ENCODE results near the gene CSN3.
"Not testable (repeated sequence)": the region's sequence is repeated elsewhere in the genome, so short reads cannot be mapped to it uniquely, and the experiment has no call there.

The CSN3 gene, protein sequence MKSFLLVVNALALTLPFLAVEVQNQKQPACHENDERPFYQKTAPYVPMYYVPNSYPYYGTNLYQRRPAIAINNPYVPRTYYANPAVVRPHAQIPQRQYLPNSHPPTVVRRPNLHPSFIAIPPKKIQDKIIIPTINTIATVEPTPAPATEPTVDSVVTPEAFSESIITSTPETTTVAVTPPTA

DNA sequence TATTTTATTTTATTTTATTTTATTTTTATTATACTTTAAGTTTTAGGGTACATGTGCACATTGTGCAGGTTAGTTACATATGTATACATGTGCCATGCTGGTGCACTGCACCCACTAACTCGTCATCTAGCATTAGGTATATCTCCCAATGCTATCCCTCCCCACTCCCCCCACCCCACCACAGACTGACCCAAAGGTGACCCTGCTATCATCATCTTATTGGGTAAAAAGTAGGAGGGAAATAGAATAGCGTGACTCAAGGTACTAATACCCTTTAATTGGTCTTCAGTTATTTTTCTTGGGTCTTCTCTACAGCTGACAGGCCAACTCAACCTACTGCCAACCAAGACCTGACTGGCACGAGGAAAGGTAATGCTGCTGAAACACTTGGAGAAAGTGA lies at the start of gene CSN3:
TSS of gene CSN3 (plus strand) at position 301 of the 400 bp plus-strand sequence. CDS start 2,223 bp downstream, outside the sequence.
- not testable (repeated sequence) for DNase-seq

DNA sequence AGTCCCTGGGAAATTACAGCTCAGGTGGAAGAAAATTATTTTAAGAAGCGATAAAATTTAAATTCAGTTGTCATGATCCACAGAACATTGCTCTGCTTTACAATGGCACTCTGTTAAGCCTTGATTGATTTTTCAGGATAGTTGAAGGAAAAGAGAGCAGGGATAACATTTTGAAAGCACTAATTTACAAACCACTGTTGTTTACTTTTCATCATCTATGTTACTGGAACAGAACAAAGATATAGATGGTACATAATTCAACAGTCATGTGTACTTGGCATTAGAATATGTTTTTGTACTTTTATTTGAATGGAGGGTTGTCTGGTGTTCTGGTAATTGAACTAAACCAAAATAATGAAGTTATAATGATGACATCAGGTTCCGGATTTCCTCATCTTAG lies 49.5 kb upstream of the CSN3 start:
- DNase-seq = no peak

DNA sequence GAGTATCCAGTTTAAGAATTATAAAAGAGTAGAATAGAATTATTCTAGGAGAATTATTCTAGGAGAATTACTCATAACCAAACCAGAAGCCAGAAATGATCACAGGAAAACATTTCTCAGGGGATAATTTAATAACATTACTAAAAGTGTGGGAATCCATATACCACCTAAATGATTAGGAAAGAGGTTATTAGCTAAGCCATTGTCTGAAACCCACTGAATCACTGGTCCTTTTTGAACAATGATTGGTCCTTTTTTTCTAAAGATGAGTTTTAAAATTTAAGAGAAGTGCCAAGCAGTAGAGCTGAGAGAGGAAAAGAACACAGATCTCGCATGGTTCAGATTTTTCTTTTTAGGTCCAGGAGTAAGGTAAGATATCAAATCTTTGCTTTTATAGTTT lies 47.0 kb upstream of the CSN3 start, which contains the start of gene ODAM:
TSS of gene ODAM (plus strand) at position 301 of the 400 bp plus-strand sequence. CDS start 819 bp downstream, outside the sequence.
- no peak for DNase-seq

DNA sequence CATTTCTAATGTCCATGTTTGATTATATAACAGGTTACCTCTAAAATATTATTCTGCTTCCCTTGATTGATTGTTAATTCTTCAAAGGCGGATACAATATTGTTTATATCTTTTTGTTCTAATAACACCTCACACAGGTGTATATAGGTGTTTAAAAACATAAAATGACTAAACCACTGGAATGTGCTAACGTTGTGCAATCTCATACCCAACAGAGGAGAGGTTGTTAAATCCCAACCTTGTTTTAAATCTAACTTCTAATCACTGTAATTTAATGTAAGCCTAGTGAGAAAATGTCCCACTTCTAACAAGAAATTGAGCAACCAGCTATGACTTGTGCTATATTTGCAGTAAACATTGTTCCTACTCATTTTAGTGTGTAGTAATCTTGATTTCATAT lies 45.5 kb upstream of the CSN3 start:
- no peak for DNase-seq

DNA sequence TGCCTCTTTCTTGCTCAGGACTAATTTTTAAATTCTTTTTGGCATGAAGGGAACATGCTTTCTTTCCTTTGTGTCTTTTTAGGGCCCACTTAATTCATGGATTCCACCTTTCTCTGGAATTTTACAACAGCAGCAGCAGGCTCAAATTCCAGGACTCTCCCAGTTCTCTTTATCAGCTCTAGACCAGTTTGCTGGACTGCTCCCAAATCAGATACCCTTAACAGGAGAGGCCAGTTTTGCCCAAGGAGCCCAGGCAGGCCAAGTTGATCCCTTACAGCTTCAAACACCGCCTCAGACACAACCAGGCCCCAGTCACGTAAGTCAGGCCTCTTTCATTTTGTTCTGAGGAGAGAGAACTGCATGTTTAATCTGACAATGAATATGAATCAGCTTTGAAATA lies 44.6 kb upstream of the CSN3 start:
- no peak for DNase-seq

DNA sequence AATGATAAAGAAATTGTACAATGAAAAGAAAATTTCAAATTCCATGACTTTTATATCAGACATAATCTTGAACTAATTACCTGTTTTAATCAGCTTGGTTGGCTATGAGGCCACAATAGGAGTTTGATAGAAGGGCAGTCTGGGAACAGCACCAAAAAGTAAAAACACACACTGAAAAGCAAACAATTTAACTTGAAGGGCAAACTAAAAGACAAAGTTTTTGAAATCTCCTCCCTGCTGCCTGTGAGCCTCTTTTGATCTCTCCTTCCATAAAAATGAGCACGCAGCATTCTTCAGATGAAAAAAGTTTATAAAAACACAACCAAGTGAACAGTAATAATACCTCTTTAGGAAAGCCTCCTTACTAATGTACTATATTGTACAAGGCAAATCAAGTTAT lies 38.8 kb upstream of the CSN3 start:
- DNase-seq = no peak

DNA sequence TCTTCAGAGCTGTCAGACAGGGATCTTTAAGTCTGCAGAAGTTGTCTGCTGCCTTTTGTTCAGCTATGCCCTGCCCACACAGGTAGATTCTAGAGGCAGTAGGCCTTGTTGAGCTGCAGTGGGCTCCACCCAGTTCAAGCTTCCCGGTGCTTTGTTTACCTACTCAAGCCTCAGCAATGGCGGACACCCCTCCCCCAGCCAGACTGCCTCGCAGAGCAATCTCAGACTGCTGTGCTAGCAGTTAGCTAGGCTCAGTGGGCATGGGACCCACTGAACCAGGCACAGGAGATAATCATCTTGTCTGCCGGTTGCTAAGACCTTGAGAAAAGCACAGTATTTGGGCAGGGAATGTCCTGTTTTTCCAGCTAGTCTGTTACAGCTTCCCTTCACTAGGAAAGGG lies 29.6 kb upstream of the CSN3 start:
- not testable (repeated sequence) for DNase-seq

DNA sequence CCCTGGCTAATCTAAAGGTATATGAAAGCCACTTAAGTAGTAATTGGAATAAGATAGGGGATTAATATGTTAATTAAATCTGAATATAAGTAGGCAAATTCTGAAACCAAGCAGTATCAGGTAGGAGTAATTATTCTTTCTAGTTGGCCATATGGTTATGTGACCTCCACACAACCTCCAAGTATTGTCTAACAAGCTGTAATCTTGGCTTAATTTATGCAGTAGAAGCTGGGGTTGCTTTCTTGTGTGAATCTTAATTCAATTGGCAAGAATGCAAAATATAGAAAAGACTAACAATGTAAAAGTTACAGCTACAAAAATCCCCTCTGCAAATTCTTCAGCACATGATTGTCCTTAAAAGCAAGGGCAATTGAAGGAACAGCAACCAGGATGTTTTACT lies 26.3 kb upstream of the CSN3 start:
- DNase-seq = not testable (repeated sequence)

DNA sequence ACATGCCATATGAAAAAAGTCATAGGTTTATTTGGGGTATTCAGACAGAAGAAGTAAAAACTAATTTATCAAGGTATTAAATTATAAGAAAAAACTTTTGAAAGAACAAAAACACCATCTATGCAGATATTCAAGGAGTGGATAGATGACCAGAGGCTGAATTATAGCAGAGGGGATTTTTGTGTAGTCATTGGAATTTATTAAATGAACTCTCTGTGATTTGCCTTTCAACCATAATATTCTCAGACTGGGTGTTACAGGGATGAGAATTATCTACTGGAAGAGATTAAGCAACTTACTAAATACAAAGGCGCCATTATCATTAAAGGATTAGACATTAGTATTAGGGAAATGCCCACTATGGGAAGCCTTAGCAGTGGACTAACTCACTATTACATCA lies 25.8 kb upstream of the CSN3 start:
- not testable (repeated sequence) for DNase-seq

DNA sequence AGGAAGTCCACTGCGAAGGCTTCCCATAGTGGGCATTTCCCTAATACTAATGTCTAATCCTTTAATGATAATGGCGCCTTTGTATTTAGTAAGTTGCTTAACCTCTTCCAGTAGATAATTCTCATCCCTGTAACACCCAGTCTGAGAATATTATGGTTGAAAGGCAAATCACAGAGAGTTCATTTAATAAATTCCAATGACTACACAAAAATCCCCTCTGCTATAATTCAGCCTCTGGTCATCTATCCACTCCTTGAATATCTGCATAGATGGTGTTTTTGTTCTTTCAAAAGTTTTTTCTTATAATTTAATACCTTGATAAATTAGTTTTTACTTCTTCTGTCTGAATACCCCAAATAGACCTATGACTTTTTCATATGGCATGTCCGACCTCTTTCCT lies 21.0 kb upstream of the CSN3 start:
- not testable (repeated sequence) for DNase-seq

DNA sequence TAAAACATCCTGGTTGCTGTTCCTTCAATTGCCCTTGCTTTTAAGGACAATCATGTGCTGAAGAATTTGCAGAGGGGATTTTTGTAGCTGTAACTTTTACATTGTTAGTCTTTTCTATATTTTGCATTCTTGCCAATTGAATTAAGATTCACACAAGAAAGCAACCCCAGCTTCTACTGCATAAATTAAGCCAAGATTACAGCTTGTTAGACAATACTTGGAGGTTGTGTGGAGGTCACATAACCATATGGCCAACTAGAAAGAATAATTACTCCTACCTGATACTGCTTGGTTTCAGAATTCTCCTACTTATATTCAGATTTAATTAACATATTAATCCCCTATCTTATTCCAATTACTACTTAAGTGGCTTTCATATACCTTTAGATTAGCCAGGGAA lies 20.6 kb upstream of the CSN3 start:
- not testable (repeated sequence) for DNase-seq

DNA sequence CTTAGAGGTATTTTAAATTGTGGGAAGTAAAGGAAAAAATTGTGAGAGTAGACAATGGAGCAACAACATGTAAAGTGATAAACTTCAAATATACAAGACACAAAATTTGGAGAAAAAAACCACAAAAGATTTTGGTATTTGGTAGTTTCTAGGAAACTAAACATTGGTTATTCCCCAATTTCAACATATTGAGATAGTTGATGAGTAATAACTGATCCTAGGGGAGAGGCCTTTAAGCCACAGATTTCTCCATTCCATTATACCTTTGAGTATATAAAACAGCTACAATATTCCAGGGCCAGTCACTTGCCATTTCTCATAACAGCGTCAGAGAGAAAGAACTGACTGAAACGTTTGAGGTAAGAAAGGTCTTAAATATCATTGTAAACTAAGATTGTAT lies 16.6 kb upstream of the CSN3 start, which contains the start of gene FDCSP:
TSS of gene FDCSP (plus strand) at position 301 of the 400 bp plus-strand sequence. CDS start 5,071 bp downstream, outside the sequence.
- DNase-seq = no peak

DNA sequence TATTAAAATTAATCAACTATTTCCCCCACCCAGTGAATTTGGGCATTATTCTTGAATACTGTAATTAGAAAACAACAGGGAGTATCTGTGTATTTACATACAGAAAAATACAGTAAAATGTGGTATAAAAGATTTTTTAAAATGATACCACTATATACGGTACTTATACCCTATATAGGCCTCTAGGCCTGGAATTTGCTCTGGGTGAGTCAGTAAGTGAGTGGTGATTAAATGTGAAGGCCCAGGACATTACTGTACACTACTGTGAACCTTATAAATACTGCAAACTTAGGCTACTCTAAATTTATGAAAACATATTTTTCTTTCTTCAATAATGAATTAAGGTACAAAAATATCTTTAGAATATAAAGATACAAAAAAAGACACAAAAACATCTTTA lies 6.3 kb upstream of the CSN3 start:
- DNase-seq = no peak

DNA sequence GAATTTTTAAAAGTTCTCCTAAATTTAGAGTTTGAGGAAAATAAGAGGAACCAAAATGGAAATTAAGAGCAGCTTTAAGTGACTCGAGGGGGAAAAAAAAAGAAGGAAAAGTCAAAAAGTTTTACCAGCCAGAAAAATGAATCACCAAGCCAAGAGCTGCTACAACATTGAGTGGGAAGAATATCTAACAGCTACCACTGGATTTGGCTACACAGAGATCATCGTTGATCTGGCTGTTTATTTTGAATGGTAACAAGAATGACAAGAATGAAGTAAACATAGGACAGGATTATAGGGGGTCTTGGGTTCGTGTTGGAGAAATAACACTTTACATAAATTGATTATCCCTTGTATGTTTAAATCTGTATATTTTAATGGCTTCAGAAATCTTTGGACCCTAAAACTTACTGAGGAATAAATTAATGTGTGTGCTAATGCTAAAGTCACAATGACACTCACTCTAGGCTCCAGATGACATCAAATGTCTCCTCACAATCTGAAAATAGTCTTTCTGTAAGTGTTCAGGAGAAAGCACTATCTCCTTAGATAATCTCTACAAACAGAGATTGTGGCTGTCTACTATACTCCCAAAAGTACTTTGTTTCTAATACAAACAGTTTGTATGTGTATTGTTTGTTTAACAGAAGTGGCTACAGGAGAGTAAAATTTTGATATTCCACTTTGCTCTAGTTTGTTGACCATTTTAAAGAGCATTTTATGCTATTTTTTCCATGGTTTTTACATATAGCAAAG lies 3.1 kb upstream of the CSN3 start:
- no peak for DNase-seq

DNA sequence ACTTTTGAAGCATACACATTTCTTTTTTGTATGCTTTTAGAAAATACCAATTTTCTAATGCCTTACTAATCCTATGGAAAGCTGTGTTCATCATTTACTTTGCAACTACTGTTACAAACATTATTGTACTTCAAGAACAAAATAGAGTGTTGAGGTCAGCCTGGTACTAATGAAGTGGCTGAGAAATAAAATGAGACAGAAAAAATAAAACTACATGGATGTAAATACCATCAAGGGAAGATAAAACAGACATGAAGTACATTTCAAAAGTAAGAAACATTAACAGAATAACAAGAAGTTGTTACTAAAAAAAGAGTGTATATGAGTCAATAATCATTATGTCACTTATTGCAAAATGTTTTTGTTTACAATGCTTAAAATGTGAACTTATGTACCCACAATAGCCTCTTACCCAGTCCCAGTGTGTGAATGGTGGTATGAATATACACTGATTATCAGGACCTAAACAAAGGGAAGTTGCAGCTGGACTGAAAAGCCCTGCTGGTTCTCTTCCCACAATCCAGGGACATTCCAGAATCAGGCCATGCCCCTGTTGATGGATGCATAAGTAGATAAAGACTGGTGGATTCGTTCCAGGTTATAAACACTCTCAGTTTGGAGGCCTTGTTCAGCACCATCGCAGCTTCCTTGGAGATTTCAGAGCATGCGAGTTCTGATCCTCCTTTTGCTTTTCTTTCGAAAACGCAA lies 2.4 kb upstream of the CSN3 start:
- DNase-seq = no peak

DNA sequence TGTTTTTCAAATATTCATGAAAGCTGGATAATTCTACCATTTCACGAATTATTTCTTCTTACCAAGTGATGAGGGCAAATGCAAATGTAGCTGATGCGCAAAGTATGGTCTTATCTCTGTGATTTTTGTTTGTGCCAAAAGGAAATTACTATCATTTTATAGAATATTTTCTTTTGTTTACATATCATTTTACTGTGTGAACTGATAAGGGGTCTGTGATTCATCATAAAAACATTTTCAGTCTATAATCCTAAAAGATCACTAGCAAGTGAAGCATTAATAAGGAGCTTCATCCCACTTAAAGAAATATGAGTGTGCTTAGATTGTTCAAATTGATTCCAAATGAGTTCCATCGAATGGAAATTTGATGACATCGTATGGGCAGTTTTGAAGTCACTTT lies 694 bp downstream of the CSN3 start:
- DNase-seq = no peak

DNA sequence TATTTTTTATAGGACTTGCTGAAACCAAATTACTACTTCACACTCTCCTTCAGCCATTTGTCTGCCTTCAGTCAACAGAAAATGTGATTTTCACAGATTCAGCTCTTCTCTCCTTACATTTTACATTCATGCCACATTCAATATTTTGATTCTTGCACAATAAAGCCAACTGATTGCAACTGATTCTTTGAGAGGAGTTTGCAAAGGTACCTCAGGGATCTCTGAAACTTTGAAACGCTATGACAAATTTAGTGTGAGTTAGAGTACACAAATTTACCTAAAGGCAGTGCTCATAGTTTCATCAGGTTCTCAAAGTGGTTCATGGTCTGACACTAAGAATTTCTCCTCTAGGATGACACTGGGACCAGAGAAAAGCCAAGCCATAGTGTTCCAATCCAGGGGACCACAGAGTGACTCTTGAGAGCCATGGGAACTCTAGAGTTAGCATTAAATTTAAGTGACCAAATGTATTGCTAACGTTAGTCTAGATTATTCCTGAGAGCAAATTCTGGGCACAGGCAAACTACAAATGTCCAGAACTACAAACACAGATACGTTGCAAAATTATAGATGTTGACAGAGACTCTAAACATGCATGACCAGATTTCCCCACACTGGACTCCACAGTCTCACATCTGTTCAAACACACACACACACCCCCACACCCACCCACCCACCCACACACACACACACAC lies 9.0 kb downstream of the CSN3 start:
- no peak for DNase-seq

DNA sequence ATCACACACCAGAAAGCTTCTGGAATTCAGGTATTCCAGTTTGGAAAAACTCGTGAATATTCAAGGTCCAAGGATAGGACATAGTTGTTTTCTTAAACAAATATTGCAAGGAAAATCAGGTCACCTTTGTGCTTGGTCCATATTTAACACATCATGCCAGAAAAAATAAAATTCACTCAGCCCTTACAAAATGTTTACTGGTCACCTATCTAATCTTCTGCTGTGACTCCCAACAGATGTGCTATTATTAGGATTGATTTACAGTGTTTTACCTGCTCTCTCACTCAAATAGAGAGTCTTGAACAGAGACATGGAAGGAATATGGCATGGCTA lies 9.5 kb downstream of the CSN3 start:
- DNase-seq = no peak

DNA sequence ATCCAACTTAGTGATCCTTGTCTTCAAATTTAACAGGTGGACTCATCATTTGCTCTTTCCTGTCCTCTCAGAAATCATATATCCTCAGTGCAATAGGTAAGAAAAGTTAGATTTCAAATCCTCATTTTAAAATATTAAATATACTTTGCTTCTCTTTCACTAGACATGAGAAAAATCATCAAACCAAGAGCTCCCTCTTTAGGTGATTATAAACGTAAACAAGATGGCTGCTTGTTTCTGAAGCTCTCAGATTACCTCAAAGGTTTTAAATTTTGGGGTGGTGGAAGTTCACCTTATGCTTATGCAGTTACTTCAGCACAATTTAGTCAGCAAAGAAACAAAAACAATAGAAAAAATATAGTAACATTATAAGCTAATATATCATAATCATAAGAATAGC lies 27.3 kb downstream of the CSN3 start:
- no peak for DNase-seq

DNA sequence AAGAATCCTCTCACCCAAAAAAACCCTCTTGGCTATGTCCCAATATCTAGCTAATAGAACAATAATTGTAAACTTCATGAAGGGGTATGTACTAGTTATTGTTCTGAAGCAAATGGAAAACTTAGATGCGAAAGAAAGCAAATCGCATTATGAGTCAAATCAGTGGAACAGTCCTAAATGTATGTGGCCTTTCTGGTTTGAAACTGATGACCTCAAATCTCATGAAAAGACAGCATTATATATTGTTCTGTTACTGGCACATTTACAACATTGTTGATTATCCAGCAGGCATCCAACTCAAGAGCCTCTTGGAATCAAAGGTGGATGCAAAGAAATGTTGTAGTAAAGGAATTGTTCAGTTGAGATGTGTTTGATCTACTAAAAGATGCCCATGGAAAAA lies 34.7 kb downstream of the CSN3 start:
- no peak for DNase-seq

DNA sequence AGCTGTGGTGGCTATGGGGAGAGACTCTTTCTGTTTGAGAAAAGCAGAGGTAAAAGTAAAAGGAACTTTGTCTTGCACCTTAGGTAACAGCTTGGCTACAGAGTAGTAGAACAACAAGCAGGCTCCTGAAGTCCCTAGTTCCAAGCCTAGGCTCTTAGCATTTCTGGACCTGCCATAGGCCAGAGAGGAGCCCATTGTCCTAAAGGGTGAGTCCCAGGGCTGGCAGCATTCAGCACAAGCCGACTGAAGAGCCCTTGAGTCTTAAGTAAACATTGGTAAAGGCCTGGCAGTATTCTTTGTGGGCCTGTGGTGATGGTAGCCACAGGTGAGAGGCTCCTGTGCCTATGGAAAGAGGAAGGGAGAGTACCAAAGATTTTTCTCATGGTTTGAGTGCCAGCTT lies 38.2 kb downstream of the CSN3 start:
- no peak for DNase-seq

DNA sequence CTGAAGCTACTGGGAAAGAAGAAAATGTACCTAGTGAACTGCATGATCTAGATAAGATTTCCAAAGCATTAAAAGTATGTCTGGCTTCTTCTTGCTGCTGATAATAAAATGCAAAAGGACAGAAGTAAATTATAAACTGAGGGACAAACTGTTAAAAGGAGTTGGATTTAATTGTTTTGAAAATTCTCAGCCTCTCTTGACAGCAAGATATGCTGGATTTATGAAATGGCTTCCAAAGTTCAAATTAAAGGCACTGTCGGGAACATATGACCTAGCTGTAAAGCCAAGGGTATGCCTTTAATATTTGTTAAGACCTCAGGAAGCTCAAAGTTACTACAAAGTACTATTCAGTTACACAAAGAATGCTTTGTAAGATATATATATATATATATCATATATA lies 46.3 kb downstream of the CSN3 start:
- DNase-seq = no peak

DNA sequence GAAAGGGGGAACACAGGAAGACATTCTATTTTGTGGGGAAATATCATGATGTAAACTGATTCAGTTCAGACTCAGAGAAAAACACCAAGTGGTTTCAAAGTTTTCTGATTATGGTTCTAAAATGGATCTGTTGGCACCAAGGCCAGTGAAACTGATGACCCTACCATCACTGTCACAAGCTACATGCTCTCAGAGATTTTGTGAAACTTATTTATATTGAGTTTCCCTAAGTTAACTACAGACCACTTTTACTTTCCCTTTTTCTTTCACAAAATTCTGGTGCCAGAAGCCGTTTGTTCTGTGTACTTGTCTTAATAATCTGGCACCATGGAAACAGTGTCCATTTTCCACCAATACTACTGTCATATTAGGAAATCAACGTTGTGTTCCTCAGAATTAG lies 48.9 kb downstream of the CSN3 start:
- no peak for DNase-seq

DNA sequence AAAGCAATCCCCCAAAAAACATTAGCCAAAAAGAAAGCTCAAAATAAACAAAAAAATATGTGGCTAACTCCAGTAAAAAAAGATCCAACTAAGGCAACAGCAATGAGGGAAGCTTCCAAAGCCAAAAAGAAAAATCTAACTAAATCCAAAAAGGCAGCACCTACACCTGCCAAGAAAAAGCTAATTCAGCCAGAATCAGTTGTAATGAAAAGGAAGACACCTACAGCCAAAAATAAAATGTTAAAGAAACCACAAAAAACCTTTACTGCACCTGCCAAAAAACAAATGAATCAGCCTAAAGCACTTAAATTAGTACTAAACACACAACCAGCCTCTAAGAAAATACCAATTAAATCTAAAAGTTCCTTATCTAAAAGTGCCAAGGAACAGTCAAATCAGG lies 55.2 kb downstream of the CSN3 start:
- no peak for DNase-seq

All from NCI-H748 treated with DMSO at 0.1 percent for 48 hours (cell line).